Suprapubic skin (tissue), 3 donors: ENCODE measurements around the gene BRPF1.

ENCODE experiments used
- CTCF ChIP-seq, 2 donors: fragments of 200-600 bp in 1 of 2; fragments of 450-650 bp in 1 of 2; sonication (generic) in 1 of 2; IDR thresholded peaks; one replicate each; pipeline ENCODE4 v1.5.1; 2016 to 2019; ENCODE audit warnings: antibody characterized with exemption in 2 of 2, mild to moderate bottlenecking in 1 of 2, moderate library complexity in 1 of 2
- EP300 ChIP-seq: sonication (generic); formaldehyde crosslinking; IDR thresholded peaks from one replicate; pipeline ENCODE4 v1.6.1; 2017; ENCODE audit warnings: antibody characterized with exemption
- POLR2A ChIP-seq, 2 donors: fragments of 450-650 bp; IDR thresholded peaks; one replicate each; pipeline ENCODE4 v1.6.1; 2017; ENCODE audit warnings: antibody characterized with exemption in 2 of 2, mild to moderate bottlenecking in 2 of 2, moderate library complexity in 2 of 2

GRCh38 chr3:9716801-9717555 lies 14.6 kb upstream of the BRPF1 start:
- TF ChIP-seq POLR2A (IDR thresholded peaks at IDR 0.05): no peak
- no peak for TF ChIP-seq CTCF (IDR thresholded peaks at IDR 0.05)
- no peak for TF ChIP-seq EP300
